Neural crest cell (in vitro differentiated cells): ENCODE data around the gene CREBRF. TPM values are rescaled to one million over a fixed set of nuclear protein-coding genes. Genes with fewer than 3 reads are reported as not detected.
"Not testable (repeated sequence)": the region's sequence is repeated elsewhere in the genome, so short reads cannot be mapped to it uniquely, and the experiment has no call there.

Source experiments
- DNase-seq: peaks from one replicate; pipeline ENCODE4 v3.0.0; 2021; ENCODE audit warnings: low read depth, mixed read lengths, low spot score
- H3K27ac Mint-ChIP-seq: one replicate; pipeline ENCODE4 v1.8.0; 2021; ENCODE audit warnings: mild to moderate bottlenecking, mixed read lengths; ENCODE audit not compliant: unreplicated experiment
- H3K27me3 Mint-ChIP-seq: 2 replicates; pipeline ENCODE4 v1.8.0; 2021; ENCODE audit warnings: low read depth, mild to moderate bottlenecking, mixed read lengths
- H3K36me3 Mint-ChIP-seq: 2 replicates; pipeline ENCODE4 v1.8.0; 2021; ENCODE audit warnings: low read depth, mild to moderate bottlenecking, mixed read lengths
- H3K4me1 Mint-ChIP-seq: 2 replicates; pipeline ENCODE4 v1.8.0; 2021; ENCODE audit warnings: mixed read lengths
- H3K4me3 Mint-ChIP-seq: one replicate; pipeline ENCODE4 v1.8.0; 2021; ENCODE audit warnings: mild to moderate bottlenecking, mixed read lengths
- H3K9me3 Mint-ChIP-seq: 2 replicates; pipeline ENCODE4 v1.8.0; 2021; ENCODE audit warnings: mixed read lengths
- total RNA-seq: library from RNA; stranded (reverse); gene quantifications from 2 replicates; pipeline ENCODE4 v1.2.1, GENCODE V29; 2021
- TF ChIP-seq, protein P1 (sequence below): fragments of 200-600 bp; sonication (generic); conservative IDR thresholded peaks from 2 replicates; pipeline ENCODE4 v1.5.0; 2021; ENCODE audit warnings: antibody characterized with exemption, mild to moderate bottlenecking

The CREBRF gene
- total RNA-seq, 1 donor from 2014 or later = 5.2 TPM

DNA sequence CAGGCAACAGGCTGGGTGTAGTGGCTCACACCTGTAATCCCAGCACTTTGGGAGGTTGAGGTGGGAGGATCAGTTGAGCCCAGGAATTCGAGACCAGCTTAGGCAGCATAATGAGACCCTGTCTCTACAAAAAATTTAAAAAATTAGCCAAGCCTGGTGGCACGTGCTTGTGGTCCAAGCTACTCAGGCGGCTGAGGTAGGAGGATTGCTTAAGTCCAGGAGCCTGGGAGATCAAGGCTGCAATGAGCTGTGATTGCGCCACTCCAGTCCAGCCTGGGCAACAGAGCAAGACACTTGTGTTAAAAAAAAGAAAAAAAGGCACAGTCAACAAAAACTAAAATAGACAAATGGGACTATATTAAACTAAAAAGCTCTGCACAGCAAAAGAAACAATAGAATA lies 43.3 kb upstream of the CREBRF start:
- TF ChIP-seq, protein P1, sequence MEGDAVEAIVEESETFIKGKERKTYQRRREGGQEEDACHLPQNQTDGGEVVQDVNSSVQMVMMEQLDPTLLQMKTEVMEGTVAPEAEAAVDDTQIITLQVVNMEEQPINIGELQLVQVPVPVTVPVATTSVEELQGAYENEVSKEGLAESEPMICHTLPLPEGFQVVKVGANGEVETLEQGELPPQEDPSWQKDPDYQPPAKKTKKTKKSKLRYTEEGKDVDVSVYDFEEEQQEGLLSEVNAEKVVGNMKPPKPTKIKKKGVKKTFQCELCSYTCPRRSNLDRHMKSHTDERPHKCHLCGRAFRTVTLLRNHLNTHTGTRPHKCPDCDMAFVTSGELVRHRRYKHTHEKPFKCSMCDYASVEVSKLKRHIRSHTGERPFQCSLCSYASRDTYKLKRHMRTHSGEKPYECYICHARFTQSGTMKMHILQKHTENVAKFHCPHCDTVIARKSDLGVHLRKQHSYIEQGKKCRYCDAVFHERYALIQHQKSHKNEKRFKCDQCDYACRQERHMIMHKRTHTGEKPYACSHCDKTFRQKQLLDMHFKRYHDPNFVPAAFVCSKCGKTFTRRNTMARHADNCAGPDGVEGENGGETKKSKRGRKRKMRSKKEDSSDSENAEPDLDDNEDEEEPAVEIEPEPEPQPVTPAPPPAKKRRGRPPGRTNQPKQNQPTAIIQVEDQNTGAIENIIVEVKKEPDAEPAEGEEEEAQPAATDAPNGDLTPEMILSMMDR = no peak
- H3K27me3 Mint-ChIP-seq = no peaks in the 10 kb centered on the region
- no peaks in the 10 kb centered on the region for H3K9me3 Mint-ChIP-seq
- H3K27ac Mint-ChIP-seq = no peak overlapping the region
- H3K4me1 Mint-ChIP-seq = peaks cover 30% of the 10 kb centered on the region
- H3K4me3 Mint-ChIP-seq = no peak overlapping the region
- DNase-seq = no peak
- no peaks in the 10 kb centered on the region for H3K36me3 Mint-ChIP-seq

DNA sequence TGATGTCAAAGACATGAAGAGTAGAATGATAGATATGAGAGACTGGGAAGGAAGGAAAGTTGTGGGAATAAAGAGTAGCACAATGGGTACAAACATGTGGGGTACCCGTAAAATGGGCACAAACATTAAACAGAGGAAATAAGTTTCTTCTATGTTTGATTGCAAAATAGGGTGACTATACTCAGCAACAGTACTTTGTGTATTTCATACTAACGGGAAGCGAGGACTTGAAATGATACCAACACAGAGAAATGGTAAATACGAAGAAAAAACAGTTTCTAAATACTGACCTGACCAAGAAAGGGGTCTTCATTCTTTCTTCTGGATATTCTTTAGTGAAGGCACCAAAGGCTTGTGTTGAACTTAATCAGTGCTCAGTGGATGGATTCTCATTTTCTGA lies 41.5 kb upstream of the CREBRF start:
- no peak overlapping the region for H3K27ac Mint-ChIP-seq

DNA sequence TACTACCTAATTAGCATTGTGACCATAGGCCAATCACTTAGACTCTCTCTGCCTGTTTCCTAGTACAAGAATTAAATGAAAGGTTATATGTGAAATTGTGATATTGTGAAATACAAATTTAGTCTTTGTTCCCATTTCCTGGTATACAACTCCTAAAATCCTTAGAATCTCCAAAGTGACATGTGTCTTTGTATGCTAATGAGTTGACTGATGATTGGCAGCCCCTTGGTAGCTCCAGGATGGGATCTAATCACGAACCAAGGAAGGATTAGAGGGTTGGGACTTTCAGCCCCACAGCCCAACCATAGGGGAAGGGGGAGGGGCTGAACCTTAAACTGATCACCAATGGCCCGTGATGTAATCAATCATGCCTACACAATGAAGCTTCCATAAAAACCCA lies 41.0 kb upstream of the CREBRF start:
- H3K4me1 Mint-ChIP-seq = peaks cover 22% of the 10 kb centered on the region
- no peaks in the 10 kb centered on the region for H3K27me3 Mint-ChIP-seq
- no peak for DNase-seq
- peaks cover 8% of the 10 kb centered on the region for H3K36me3 Mint-ChIP-seq
- TF ChIP-seq, protein P1 = no peak
- no peak overlapping the region for H3K27ac Mint-ChIP-seq
- H3K4me3 Mint-ChIP-seq = no peak overlapping the region
- H3K9me3 Mint-ChIP-seq = no peaks in the 10 kb centered on the region

More for the DNA sequence above, 41.5 kb upstream of the CREBRF start:
- no peaks in the 10 kb centered on the region for H3K27me3 Mint-ChIP-seq
- peaks cover 3% of the 10 kb centered on the region for H3K36me3 Mint-ChIP-seq
- DNase-seq = no peak
- TF ChIP-seq, protein P1 = no peak
- no peak overlapping the region for H3K4me3 Mint-ChIP-seq
- peaks cover 27% of the 10 kb centered on the region for H3K4me1 Mint-ChIP-seq
- H3K9me3 Mint-ChIP-seq = no peaks in the 10 kb centered on the region

DNA sequence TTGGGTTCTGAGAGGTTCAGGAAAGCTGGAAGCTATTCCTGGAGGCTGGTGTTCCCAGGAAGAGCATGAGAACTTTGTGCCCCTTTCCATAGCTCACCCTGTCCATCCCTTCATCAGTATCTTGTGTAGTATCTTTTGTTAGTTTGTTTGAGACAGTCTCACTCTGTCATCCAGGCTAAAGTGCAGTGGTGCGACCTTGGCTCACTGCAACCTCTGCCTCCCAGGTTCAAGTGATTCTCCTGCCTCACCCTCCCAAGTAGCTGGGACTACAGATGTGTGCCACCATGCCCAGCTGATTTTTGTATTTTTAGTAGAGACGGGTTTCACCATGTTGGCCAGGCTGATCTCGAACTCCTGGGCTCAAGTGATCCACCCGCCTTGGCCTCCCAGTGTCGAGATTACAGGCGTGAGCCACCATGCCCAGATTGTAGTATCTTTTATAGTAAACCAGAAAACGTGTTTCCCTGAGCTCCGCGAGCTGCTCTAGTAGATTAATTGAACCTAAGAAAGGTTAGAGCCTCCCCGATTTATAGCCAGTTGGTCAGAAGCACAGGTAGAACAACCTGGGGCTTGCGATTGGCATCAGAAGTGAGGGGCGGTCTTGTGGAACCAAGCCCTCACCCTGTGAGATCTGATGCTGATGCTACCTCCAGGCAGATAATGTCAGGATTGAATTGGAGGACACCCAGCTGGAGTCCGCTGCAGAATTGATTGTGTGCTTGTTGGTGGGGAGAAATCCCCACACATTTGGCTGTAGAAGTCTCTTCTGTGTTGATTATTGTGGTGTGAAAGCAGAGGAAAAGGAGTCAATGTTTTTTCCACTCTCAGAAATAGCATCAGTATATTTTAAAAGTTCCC lies 40.3 kb upstream of the CREBRF start:
- Mint-ChIP-seq H3K27ac (peak overlapping the region; percentile 15), H3K36me3 (peaks cover 9% of the 10 kb centered on the region), H3K27me3 (no peaks in the 10 kb centered on the region), H3K4me1 (peaks cover 16% of the 10 kb centered on the region), H3K4me3 (no peak overlapping the region), H3K9me3 (no peaks in the 10 kb centered on the region)
- DNase-seq = no peak
- TF ChIP-seq, protein P1 = no peak

DNA sequence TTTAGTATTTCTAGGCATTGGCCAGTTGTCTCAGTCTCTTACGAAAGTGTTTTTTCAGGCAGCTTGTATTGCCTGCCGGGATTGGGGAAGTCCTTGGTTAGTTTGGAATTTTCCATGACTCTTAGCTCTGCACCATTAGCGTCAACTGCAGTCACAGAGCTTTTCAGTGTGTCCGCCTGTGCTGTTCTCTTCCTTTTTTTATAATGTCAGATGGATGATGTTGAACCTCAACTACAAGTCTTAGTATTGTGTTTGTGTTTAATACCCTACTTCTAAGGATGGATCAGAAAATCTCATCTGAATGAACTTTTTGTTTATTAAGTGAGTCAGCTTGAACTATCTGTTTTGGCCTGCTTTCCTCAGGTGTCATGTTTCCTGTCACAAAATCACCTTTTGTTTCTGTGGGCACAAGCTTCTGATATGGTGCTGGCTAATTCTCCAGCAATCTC lies 39.5 kb upstream of the CREBRF start:
- peak overlapping the region; percentile 15 for H3K27ac Mint-ChIP-seq
- peaks cover 16% of the 10 kb centered on the region for H3K36me3 Mint-ChIP-seq
- H3K4me3 Mint-ChIP-seq = no peak overlapping the region
- DNase-seq = no peak
- peaks cover 16% of the 10 kb centered on the region for H3K4me1 Mint-ChIP-seq
- no peaks in the 10 kb centered on the region for H3K27me3 Mint-ChIP-seq
- TF ChIP-seq, protein P1 = no peak
- no peaks in the 10 kb centered on the region for H3K9me3 Mint-ChIP-seq

DNA sequence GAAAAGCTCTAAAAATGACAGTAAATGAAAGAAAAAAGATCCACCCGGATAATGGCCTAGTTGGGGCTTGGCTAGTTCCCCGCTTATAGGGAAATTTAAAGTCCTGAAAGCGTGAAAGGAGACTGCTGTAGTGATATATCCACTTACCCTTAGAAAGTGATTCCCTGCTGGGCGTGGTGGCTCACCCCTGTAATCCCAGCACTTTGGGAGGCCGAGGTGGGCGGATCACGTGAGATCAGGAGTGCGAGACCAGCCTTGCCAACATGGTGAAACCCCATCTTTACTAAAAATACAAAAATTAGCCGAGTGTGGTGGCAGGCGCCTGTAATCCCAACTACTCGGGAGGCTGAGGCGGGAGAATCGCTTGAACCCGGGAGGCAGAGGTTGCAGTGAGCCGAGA lies 39.1 kb upstream of the CREBRF start:
- H3K36me3 Mint-ChIP-seq = peaks cover 16% of the 10 kb centered on the region
- H3K27me3 Mint-ChIP-seq, H3K27ac Mint-ChIP-seq, H3K9me3 Mint-ChIP-seq, DNase-seq, H3K4me3 Mint-ChIP-seq: not testable (repeated sequence)
- peaks cover 16% of the 10 kb centered on the region for H3K4me1 Mint-ChIP-seq
